ENCODE measurements around the gene NR2F1. TPM values are rescaled to one million over a fixed set of nuclear protein-coding genes. Genes with fewer than 3 reads are reported as not detected.

The NR2F1 gene
- total RNA-seq, 1 donor from 2014 or later = 7.7 TPM

DNA sequence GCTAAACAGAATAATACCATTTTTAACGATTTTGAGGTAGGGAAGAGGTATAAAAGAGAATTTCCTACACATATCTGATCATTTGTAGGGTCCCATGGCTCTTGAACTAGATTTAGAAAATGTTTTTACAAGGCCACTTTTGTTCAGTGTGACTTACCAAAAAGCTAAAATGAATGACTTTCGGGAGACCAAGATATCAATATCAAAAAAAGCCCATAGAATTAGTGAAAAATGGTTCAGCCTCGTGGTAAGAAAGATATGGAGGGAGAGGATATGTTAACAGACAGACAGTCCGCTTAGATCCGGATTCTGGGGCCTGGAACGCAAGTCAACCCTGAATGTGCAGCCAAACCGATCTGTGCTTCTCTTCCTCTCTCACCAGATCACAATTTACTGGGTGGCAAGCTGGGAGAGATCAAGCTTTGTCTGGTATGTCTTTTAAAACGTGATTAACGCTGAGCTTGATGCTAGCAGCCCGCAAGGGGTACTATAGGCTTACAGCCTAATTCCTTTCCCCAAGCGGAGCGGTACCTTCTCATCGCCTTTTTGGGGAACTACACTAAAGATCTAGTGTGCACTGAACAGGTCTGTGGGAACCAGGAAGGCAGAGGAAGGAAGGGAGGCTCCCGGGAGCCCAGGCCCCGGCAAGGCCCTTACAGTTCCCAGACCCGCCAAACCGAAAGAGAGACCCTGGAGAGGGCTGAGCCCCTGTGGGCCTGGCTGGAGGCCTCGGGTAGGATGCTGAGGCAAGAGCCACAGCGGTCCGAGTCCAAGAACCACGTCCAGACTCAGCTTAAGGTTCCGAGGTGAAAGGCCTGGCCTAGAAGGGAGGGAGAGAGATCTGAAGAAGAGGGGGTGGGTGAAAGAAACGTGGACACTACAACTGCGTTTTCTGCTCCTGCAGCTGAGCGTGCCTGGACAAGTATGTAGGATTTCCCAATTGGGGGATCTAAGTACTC is 4.9 kb upstream of the NR2F1 start:
- DNase-seq (ENCODE audit: low read depth) = no peak

DNA sequence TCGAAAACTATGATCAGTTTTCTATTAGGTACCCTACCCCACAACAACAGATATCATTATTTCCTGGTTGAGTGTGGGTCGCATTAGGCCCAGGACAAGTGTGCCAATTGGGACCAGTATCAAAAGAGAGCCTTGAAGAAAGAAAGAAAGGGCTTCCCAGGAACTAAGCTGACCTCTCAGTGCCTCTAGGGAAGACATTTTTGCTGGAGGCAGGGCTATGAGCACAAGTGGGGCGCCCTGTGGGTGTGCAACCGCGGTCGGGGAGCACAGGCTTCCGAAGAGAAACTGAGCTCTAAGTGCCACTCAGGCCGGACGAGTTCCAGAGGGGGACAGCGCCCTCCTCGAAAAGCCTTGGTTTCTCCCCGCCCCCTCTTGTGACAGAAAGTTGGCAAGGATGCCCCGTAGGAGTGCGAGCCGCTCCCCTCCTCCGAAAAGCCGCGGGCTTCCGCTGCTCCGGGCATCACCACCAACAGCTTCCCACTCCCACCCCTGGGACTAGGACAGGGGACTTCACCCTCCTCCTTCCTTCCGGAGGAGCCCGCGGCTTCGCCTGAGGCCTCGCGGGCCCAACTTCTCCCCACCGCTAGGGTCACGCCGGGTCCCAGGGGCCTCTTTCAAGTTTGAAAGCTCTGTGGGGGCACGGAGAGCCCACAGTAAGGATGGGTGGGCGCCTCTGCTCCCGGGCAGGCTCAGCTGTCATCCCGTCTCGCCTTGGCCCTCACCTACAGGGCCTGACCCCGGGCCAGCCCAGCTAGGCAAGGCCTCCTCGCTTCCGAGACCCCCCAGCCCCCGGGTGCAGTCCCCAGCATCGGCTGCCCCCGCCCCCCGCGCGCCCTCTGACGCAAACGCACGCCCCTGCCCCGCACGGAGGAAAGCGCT is 4.0 kb upstream of the NR2F1 start:
- peak; percentile 24 for DNase-seq (ENCODE audit: low read depth)

DNA sequence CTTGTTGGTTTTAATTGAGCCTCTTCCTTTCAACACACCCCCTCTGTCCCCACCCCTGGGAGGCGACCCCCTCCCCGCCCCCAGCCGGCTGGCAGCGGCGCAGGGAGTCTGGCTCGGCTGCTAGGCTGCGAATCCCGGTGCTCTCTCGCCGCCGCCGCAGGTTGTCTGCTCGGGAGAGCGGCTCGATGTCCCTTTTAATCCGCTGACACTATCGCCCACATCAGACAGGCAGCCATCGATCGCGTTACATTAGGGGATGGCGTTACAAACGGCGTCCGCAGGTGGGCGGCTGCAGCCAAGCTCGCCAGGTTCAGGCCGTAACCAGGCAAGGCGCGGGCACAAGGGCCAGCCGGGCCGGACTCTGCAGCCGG is 3.3 kb upstream of the NR2F1 start:
- DNase-seq (ENCODE audit: low read depth) = no peak

GRCh38 chr5:93580063-93580926 is 2.7 kb upstream of the NR2F1 start:
- DNase-seq (ENCODE audit: low read depth) = peak; percentile 56

- no peak for DNase-seq (ENCODE audit: low read depth)
Measured at GRCh38 chr5:93580927-93581445, 2.0 kb upstream of the NR2F1 start, which contains the start of gene NR2F1-AS1. Gene NR2F1-AS1, minus strand, starts transcription at chr5:93581219.

DNA sequence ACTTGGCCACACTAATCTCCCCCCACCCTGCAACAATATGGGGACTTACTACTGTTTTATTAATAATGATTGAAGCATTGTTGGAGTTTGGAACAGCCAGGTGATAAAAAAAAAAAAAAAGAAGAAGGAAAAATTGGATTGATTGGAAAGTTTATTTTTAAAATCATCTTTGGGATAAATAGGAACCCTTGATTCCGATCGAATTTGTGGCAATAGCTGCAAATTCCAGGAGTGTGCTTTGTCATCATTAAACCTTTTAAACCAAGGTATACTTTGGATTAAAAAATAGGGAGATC is 907 bp upstream of the NR2F1 start:
- no peak for DNase-seq (ENCODE audit: low read depth)

DNA sequence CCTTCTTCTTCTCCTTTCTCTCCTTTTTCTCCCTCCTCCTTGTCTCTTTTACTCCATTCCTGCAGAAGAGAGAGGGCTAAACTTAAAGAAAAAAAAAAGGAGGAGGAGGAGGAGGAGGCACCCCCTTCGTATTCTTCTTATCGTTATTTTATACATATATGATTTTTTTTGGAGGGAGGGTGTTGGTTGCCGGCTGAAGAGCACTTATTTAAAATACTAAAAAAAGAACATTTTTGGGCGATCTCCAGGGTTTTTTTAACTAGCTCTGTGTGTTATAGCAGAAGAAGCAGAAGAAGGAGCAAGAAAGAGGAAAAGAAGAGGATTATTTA is 381 bp downstream of the NR2F1 start:
- DNase-seq (ENCODE audit: low read depth) = no peak

DNA sequence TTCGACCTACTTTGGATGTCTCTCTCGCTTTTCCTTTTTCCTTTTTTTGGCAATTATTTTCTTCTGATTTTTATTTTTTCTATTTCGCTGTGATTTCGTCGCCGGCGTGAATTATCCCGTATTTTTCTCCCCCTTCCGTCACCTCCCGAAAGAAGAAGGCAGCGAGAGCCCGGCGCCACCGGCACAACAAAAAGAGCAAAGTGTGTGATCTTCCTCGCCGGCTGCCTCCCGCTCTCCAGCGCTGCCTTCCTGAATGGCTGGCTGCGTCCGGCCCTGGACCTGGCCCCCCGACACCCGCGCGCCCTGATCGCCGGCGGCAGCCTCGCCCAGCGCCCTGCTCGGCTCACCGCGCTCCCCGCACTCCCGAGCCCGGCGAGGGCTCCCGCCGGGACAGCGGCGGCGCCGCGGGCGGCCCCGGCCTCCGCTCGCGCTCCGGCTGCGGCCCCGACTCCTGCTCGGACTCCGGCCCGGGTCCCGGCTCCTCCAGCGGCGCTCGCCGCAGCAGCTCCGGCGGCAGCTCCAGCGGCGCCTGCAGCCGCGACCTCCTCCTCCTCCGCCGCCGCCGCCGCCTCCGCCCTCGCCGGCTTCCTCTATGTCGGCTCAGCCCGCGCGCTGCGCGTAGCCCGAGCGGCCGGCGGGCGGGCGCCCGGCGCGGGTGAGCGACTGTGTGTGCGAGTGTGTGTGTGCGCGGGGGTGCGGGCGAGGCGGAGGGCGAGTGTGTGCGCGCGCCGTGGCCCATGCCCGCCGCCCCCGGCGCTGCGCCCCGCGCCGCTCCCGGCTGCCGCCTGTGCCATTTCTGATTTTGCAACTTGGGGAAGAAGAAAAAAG is 960 bp downstream of the NR2F1 start:
- peak; percentile 77 for DNase-seq (ENCODE audit: low read depth)

- no peak for DNase-seq (ENCODE audit: low read depth)
Measured at GRCh38 chr5:93584596-93585040, 1.6 kb downstream of the NR2F1 start.

DNA sequence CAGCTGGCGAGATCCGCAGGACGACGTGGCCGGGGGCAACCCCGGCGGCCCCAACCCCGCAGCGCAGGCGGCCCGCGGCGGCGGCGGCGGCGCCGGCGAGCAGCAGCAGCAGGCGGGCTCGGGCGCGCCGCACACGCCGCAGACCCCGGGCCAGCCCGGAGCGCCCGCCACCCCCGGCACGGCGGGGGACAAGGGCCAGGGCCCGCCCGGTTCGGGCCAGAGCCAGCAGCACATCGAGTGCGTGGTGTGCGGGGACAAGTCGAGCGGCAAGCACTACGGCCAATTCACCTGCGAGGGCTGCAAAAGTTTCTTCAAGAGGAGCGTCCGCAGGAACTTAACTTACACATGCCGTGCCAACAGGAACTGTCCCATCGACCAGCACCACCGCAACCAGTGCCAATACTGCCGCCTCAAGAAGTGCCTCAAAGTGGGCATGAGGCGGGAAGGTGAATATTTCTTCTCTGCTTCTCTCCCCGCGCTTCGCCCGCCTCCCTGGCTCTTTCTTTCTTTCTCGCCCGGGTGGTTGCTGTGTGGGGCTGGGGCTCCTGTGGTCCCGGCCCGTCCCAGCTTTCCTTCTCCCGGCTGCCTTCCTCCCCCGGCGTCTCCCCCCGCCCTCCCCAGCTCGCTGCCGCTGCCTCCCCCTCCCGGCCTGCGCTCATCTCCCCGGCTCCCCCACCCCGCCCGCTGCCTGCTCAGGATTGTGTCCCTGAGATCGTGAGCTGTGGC is 2.2 kb downstream of the NR2F1 start:
- peak; percentile 57 for DNase-seq (ENCODE audit: low read depth)

- no peak for DNase-seq (ENCODE audit: low read depth)
Measured at GRCh38 chr5:93585767-93586385, 2.9 kb downstream of the NR2F1 start.

DNA sequence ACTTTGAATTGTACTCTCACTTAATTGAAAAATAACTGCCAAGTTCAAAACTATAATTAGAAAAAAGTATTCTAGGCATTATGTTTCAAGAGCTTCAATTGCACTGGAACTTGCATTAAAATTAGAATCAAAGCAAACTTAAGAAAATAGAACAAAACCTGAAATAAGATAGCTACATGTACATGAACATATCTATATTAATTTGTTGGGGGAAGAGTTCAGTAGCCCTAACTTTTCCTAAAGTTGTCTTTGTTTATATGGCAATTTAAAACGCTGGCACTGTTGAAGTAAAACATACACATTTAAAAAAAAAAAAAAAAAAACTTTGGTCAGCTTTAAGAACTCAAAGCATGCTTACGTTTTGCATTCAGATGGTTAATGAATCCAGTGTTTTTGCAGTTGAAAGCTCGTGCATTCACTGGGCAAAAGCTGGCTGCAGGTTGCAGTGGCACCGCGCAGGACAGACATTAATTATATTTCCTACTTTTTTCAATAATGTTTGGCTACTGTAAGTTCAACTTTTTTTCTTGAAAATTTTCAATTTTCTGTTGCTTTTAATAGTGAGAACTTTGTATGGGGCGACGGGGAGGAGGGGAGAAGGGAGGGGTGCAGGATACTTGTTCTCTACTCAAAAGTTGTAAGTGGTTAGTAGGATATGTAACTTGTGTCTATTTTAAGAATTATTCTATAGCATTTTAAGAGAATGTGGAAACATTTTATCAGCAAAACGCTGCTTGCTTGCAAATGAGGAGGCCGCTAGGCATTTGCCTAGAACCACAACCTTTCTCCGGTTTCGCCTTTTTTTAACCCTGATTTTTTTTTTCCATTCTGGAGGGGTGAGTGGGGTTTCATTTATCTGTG is 3.9 kb downstream of the NR2F1 start:
- DNase-seq (ENCODE audit: low read depth) = no peak

- DNase-seq (ENCODE audit: low read depth) = no peak
Measured at GRCh38 chr5:93587597-93588351, 4.8 kb downstream of the NR2F1 start.

GRCh38 chr5:93588352-93589151 is 5.5 kb downstream of the NR2F1 start:
- no peak for DNase-seq (ENCODE audit: low read depth)

DNA sequence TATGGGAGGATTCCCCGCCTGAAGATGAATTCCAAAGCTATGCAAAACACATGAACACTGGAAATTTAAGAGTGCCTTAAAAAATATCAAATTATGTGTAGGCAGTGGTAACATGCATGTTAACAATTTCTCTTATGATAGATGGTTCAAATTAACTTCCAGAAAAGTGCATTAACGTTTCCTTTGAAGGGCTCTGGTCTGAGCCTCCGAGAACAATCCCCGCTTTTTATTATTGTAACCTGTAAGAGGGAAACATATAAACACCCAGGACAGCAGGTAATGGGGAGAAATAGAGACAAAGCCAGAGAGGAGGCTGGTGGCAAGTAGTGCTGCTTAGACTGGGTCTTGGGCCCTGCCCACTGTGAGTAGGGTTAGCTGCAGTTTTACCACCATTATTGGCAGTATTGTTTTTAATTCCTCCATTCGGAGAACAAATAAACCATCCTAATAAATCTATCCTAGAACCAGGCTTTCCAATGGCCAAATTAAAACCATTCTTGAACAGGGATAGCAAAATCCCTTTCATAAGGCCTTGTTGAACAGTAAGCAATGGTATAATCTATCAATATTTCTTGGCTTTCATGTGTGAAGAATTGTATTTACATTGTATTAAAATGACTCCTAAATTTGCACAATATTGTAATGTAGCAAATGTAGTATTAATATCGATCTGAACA is 6.3 kb downstream of the NR2F1 start:
- DNase-seq (ENCODE audit: low read depth) = no peak

DNA sequence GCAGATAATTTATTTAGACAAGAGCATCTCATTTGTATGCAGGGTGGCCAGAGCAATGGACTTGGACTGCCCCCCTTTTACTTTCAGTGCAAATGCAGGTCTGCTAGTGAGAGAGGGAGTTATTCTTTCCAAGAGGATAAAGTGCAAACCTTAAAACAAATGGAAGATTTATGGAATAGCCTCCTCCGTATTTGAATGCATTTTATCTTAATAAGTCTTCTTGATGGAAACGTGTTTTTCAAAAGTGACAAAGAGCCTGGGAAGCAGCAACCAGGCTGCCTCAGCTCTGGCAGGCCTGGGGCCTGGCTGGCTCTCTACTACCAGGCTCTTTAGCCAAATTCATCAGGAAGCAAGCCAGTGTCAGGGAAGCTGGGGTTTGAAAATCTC is 6.8 kb downstream of the NR2F1 start:
- DNase-seq (ENCODE audit: low read depth) = no peak

Measured in myocyte (in vitro differentiated cells).